H54 (cell line): ENCODE results near the gene CFAP54.

Experiments
- DNase-seq: peaks from one replicate; pipeline ENCODE4 v3.0.0; 2011; ENCODE audit warnings: low spot score, mixed read lengths; ENCODE audit not compliant: insufficient read length
- FAIRE-seq: peaks from 3 replicates; lab custom pipeline; 2011; peaks lifted over from hg19 to GRCh38; lab: Jason Lieb, UNC
- POLR2A ChIP-seq: IDR thresholded peaks from 2 replicates; pipeline ENCODE4 v1.6.1; 2011; ENCODE audit warnings: low read depth, mild to moderate bottlenecking, low read length

The CFAP54 gene

GRCh38 chr12:96919510-96920210 lies 430.3 kb downstream of the CFAP54 start:
- FAIRE-seq: no peak
- no peak for TF ChIP-seq POLR2A
- DNase-seq: no peak
